Measurements from ENCODE around the gene DLK1. TPM values are rescaled to one million over a fixed set of nuclear protein-coding genes. Genes with fewer than 3 reads are reported as not detected.

Gene DLK1
- total and polyA plus RNA-seq, 2 of the 13 experiments (the other 11 are each of a cell fraction or from before 2014, with no cell fraction given), result 95.5 to 312 TPM

GRCh38 chr14:100677554-100678468 is 48.9 kb upstream of the DLK1 start (continued):
- TF ChIP-seq HMG20A (CRISPR knock-in tag; IDR thresholded peaks at IDR 0.05; ENCODE audit: borderline replicate concordance), result 0 out of 2 replicates have a peak, but pooled peaks have one; percentile 10
- TF ChIP-seq ESRRA (CRISPR knock-in tag; IDR thresholded peaks at IDR 0.05; ENCODE audit: low read depth), result peak; percentile 27; the same call in 1 of the 2 replicates
- 0 out of 2 replicates have a peak, but pooled peaks have one; percentile 54 for TF ChIP-seq ZMYM3 (CRISPR knock-in tag; IDR thresholded peaks at IDR 0.05)
- 0 out of 2 replicates have a peak, but pooled peaks have one; percentile 17 for TF ChIP-seq KAT8 (CRISPR knock-in tag; IDR thresholded peaks at IDR 0.05)
- TF ChIP-seq AKNA (CRISPR knock-in tag; IDR thresholded peaks at IDR 0.05; ENCODE audit: borderline replicate concordance), result no peak
- TF ChIP-seq TRIM24 (CRISPR knock-in tag; IDR thresholded peaks at IDR 0.05), result peak; percentile 85
- TF ChIP-seq PITX1 (CRISPR knock-in tag; IDR thresholded peaks at IDR 0.05), result no peak
- TF ChIP-seq ZNF792 (CRISPR knock-in tag; IDR thresholded peaks at IDR 0.05), result 0 out of 2 replicates have a peak, but pooled peaks have one; percentile 44
- no peak for TF ChIP-seq ZNF343 (CRISPR knock-in tag; IDR thresholded peaks at IDR 0.05)
- peak; percentile 27 for TF ChIP-seq TBL1XR1 (IDR thresholded peaks at IDR 0.05; ENCODE audit: borderline replicate concordance, low read length, partially characterized antibody)
- no peak for TF ChIP-seq ZSCAN5A (CRISPR knock-in tag; IDR thresholded peaks at IDR 0.05; ENCODE audit: borderline replicate concordance)
- TF ChIP-seq KDM2A (CRISPR knock-in tag; IDR thresholded peaks at IDR 0.05; ENCODE audit: borderline replicate concordance, low read depth), result peak; percentile 31; the same call in 1 of the 2 replicates
- peak; percentile 40; the same call in 1 of the 2 replicates for TF ChIP-seq ZNF317 (CRISPR knock-in tag; IDR thresholded peaks at IDR 0.05)
- TF ChIP-seq PATZ1 (CRISPR knock-in tag; IDR thresholded peaks at IDR 0.05), result peak; percentile 84
- peak; percentile 96 for TF ChIP-seq ZNF687 (CRISPR knock-in tag; IDR thresholded peaks at IDR 0.05)
- no peak for TF ChIP-seq NFIC (IDR thresholded peaks at IDR 0.05; ENCODE audit: low read length)
